Medulla oblongata (tissue), 1 donor: ENCODE results near the gene RIN1.

ENCODE experiments used
- DNase-seq: peaks from one replicate; pipeline ENCODE4 v3.0.0-alpha.2; 2015; ENCODE audit errors: extremely low spot score

The RIN1 gene

GRCh38 chr11:66294626-66295620 lies 41.3 kb downstream of the RIN1 start:
- DNase-seq: no peak

- DNase-seq: no peak
These were observed 42.2 kb downstream of the RIN1 start for GRCh38 chr11:66293777-66294625.

DNA sequence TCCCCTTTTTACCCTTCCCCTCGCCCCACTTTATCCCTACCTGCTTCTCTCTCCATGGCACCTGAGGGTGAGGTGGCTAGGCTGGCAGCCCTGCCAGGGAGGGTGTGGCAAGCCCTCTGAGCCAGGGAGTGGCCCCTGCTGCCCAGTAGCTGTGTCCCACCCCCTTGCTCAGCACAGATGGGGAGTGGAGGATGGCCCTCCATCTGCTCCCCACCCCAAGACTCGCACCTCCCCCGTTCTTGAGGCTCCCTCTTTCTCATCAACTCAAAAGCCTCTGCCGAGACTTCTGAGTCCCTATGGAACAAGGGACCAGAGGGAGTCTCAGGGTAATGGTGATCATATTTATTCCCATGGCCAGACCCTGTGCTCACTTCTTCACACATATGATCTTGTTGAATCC lies 42.9 kb downstream of the RIN1 start:
- DNase-seq: no peak

DNA sequence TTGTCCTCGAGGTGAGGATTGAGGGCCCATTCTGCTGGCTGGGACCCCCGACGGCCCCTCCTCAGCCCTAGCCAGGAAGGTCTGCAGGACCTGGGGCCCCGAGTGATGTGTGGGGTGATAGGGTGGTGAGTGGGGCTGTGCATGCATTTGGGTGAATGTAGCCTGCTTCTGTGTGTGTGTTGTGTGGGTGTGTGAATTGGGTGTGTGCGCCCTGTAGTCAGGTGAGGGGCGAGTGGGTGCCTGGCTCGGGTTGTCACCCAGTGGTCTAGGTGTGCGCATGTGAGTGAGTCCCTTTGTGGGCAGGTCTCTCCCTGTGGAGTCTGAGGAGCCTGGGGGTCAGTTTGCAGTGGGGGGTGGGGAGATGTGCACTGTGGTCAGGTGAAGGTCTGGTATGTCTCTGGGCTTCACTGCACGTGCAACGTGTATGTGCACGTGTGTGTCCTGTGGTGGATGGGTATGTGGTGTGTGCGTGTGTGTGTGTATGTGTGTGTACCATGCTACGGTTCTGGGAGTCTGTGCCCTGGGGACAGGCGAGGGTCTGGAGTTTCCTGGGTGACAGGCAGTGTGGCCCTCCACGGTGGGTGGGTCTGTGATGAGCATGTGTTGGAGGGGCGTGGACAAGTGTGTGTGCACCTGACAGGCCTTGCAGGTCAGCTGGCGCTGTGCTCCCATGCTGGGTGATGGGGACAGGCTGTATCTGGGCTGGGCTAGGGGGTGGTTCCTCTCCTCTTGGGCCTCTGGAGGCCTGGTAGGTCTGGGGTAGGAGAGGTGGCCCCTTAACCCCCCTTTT lies 43.5 kb downstream of the RIN1 start:
- peak; percentile 25 for DNase-seq

DNA sequence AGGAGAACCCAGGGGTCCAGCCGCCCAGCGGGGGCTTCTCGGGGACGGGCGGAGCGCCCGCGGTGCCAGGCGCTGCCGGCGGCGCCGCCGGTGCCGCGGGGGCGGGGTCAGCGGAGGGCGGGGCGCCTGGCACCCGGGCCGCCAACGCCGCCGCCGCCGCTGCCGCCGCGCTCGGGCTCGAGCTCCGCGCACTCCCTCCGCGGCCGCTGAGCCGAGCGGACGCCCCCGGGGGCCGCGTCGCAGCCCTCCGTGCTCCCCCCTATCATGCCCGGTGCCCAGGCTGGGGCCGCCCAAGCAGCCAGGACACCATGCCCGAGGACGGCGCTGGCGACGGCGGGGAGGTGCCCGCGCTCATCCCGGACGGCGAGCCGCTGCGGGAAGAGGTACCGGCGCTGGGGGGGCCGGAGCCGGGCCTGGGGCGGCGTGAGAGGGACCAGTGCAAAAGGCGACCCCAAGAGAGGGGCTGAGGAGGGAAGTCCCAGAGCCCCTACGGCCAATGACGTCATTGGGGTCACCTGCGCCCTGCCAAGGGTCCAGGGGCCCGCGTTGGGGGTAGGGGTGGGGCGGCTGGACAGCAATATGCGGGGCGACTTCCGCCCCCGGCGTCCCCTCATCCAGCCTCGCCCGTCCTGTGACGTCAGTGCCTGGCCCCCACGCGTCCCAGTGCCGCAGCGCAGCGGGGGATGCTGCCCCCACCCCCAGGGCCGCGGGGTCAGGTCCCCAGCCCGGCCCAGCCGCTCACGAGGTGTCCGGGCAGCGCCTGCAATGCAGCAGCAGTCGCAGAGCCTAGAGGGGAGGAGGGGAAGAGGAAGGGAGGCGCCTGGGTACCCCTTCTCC lies 44.3 kb downstream of the RIN1 start, which contains the start of gene TMEM151A:
Gene TMEM151A, plus strand, starts transcription at position 189 of the 837 bp plus-strand sequence. Its CDS starts 120 bp downstream, at position 309.
- DNase-seq: peak; percentile 43

GRCh38 chr11:66291303-66291705 lies 44.9 kb downstream of the RIN1 start:
- peak; percentile 14 for DNase-seq

DNA sequence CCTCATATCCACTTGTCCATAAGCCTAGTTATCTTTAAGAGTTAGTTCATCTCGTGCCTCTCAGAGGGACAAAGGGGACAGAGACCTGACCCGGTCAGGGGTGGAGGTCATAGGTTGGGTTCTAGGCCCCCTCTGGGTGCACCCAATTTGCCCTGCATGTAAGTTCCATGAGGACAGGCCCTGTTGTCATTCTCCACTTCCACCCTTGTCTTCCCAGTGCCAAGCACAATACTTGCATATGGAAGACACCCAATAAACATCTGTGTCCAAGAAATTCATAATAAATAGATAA lies 46.0 kb downstream of the RIN1 start:
- DNase-seq: no peak

DNA sequence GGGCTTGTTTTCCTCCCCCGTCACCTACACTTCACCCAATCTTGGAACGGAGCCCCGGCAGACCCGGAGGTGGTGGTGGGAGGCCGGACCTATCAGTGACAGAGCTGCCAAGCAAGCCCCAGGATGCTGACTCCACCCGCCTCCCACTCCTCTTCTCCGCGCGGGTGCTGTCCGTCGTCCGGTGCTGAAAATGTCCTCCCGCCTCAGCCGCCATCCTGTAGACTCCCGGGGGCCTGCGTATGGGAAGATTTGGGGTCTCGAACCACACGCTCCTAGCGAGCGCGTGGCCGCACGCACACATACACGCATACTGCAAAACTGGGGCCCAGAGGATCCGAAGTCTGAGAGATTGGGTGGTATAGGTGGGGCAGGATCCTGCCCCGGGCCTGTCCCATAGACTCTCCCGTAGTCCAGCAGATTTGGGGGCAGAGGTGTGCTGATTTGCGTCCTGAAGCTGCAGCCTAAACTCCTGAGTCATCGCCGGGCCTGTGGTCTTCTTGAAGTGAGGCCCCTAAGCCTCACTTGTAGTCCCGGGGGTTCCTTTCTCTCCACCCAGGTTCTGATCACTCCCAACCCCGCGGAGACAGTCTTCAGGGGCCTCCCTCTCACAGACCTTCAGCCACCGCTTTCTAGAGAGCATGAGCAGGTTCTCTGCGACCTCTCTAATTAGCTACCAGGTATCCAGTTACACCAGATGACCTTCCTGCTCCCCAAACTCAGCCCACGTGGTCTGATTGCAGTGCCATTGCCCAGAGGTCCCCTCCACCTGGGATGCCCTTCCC lies 46.5 kb downstream of the RIN1 start:
- peak; percentile 53 for DNase-seq

GRCh38 chr11:66288671-66289547 lies 47.3 kb downstream of the RIN1 start, which contains the start of gene YIF1A:
TSS of gene YIF1A (minus strand) at chr11:66289143. CDS start at chr11:66288985, 158 bp downstream.
- peak; percentile 100 for DNase-seq

GRCh38 chr11:66287889-66288670 lies 48.2 kb downstream of the RIN1 start:
- no peak for DNase-seq

DNA sequence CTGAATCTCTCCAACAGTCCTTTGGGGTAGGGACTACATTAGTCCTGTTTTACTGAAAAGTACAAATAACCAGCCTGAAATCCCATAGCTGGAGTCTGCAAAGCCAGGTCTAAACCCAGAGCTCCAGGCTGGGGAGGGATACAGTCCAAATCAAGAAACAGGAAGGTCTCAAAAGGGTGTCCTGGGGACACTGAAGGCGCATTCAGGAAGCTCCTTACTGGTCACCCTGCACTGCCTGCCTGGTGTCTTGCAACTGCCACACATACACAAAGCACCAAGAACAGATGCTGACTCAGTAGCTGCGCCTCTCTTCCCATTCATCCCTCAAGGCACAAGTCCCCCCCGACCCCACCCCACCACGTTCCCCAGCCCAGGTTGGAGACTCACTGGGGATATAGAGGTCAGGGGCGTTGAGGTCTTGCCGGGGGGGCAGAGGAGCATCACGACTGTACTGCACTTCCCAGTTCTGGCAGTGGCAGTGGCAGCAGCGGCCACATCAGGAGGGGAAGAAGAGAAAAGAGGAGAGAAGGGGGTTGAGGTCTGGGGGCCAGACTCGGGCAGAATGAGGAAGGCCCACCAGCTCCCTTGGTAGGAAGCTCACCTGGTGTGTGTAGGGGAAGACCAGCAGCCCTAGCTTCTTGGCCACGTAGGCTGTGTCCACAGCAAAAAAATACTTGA lies 48.9 kb downstream of the RIN1 start:
- DNase-seq: no peak

- DNase-seq: no peak
These were observed 49.5 kb downstream of the RIN1 start for GRCh38 chr11:66286699-66287098.

- DNase-seq: no peak
These were observed 50.8 kb downstream of the RIN1 start for GRCh38 chr11:66285250-66285947.

GRCh38 chr11:66284526-66285078 lies 51.6 kb downstream of the RIN1 start:
- no peak for DNase-seq

- no peak for DNase-seq
These were observed 52.7 kb downstream of the RIN1 start for GRCh38 chr11:66283461-66284105.
